Measurements from ENCODE around the gene SEC61A1.

Gene SEC61A1

DNA sequence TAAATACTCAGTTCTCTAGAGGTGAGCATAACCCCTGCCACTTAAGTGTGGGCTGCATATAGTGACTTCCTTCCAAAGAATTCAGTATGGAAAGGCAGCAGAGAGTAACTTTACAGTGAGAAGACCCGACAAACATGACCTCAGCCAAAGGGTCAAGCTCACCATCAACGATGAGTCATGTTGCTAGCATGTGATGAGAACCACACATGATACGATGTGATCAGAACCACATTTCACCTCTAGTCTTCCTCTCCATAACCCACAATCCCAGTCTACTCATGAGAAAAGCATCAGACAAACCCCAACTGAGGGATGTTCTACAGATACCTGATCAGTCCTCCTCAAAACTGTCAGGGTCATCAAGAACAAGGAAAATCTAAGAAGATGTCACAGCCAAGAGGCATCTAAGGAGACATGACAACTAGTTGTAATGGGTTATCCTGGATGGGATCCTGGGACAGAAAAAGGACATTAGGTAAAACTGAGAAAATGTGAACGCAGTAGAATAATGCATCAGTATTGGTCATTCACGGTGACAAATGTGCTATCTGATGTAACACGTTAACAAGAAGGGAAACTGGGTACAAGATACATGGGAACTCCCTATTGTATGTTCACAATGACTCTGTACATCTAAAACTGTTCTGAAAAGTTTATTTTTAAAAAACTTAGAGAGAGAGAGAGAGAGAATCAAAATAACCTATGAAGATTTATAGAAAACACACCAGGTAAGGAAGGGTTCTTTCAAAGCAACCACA is 28.3 kb downstream of the SEC61A1 start:
- peaks cover 26% of the 10 kb centered on the region for H3K27me3 ChIP-seq (ENCODE audit: insufficient read depth, low read length)
- peaks cover 67% of the 10 kb centered on the region for H3K36me3 ChIP-seq (ENCODE audit: insufficient read depth, low read depth, low read length)
- H3K4me1 ChIP-seq (ENCODE audit: insufficient read depth, low read length), result peaks cover 3% of the 10 kb centered on the region; the same call in 1 of the 2 replicates
- no peaks in the 10 kb centered on the region for H3K9me3 ChIP-seq (ENCODE audit: insufficient read depth, low read depth, low read length)
- H3K4me3 ChIP-seq (ENCODE audit: low read length), result no peak overlapping the region
- H3K9ac ChIP-seq (ENCODE audit: low read depth, low read length), result no peak overlapping the region
- no peak overlapping the region for H3K27ac ChIP-seq (ENCODE audit: low read length)

- H3K9me3 ChIP-seq (ENCODE audit: insufficient read depth, low read depth, low read length), result no peaks in the 10 kb centered on the region
- H3K36me3 ChIP-seq (ENCODE audit: insufficient read depth, low read depth, low read length), result peaks cover 75% of the 10 kb centered on the region
- peaks cover 19% of the 10 kb centered on the region for H3K27me3 ChIP-seq (ENCODE audit: insufficient read depth, low read length)
- no peak overlapping the region for H3K27ac ChIP-seq (ENCODE audit: low read length)
- H3K4me3 ChIP-seq (ENCODE audit: low read length), result no peak overlapping the region
- peaks cover 3% of the 10 kb centered on the region; the same call in 1 of the 2 replicates for H3K4me1 ChIP-seq (ENCODE audit: insufficient read depth, low read length)
- H3K9ac ChIP-seq (ENCODE audit: low read depth, low read length), result no peak overlapping the region
Observed at GRCh38 chr3:128081226-128081625, 29.0 kb downstream of the SEC61A1 start.

GRCh38 chr3:128081846-128082245 is 29.6 kb downstream of the SEC61A1 start:
- no peaks in the 10 kb centered on the region for H3K9me3 ChIP-seq (ENCODE audit: insufficient read depth, low read depth, low read length)
- H3K27me3 ChIP-seq (ENCODE audit: insufficient read depth, low read length), result peaks cover 12% of the 10 kb centered on the region
- H3K4me1 ChIP-seq (ENCODE audit: insufficient read depth, low read length), result peaks cover 3% of the 10 kb centered on the region; the same call in 1 of the 2 replicates
- no peak overlapping the region for H3K9ac ChIP-seq (ENCODE audit: low read depth, low read length)
- H3K4me3 ChIP-seq (ENCODE audit: low read length), result no peak overlapping the region
- H3K27ac ChIP-seq (ENCODE audit: low read length), result no peak overlapping the region
- H3K36me3 ChIP-seq (ENCODE audit: insufficient read depth, low read depth, low read length), result peaks cover 81% of the 10 kb centered on the region

- no peaks in the 10 kb centered on the region for H3K9me3 ChIP-seq (ENCODE audit: insufficient read depth, low read depth, low read length)
- H3K36me3 ChIP-seq (ENCODE audit: insufficient read depth, low read depth, low read length), result peaks cover 88% of the 10 kb centered on the region
- no peak overlapping the region for H3K4me3 ChIP-seq (ENCODE audit: low read length)
- no peaks in the 10 kb centered on the region; the same call in 1 of the 2 replicates for H3K4me1 ChIP-seq (ENCODE audit: insufficient read depth, low read length)
- peaks cover 5% of the 10 kb centered on the region for H3K27me3 ChIP-seq (ENCODE audit: insufficient read depth, low read length)
- H3K9ac ChIP-seq (ENCODE audit: low read depth, low read length), result no peak overlapping the region
- no peak overlapping the region for H3K27ac ChIP-seq (ENCODE audit: low read length)
Observed at GRCh38 chr3:128082546-128082945, 30.3 kb downstream of the SEC61A1 start.

DNA sequence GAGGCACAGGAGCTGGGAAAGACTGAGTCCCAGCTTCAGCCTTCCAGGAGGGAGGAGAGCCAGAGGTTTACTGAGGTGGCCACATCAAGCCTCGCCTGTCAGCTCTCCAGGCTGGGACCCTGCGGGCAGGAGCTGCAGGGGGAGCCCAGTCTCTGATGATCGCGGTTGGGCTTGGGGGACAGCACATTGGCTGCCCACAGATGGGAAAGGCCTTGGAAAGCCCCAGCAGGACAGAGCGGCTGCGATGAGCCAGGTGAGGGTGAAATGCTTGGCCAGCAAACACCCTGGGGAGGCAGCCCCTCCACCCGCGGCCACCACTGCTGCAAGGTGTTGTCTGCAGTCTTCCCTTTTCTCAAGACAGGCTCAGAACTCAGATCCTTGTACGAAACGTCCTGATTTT is 31.2 kb downstream of the SEC61A1 start:
- Histone ChIP-seq H3K9me3 (ENCODE audit: insufficient read depth, low read depth, low read length) (no peaks in the 10 kb centered on the region), H3K9ac (ENCODE audit: low read depth, low read length) (no peak overlapping the region), H3K36me3 (ENCODE audit: insufficient read depth, low read depth, low read length) (peaks cover 93% of the 10 kb centered on the region), H3K27me3 (ENCODE audit: insufficient read depth, low read length) (no peaks in the 10 kb centered on the region), H3K4me1 (ENCODE audit: insufficient read depth, low read length) (no peaks in the 10 kb centered on the region), H3K27ac (ENCODE audit: low read length) (no peak overlapping the region), H3K4me3 (ENCODE audit: low read length) (no peak overlapping the region)

DNA sequence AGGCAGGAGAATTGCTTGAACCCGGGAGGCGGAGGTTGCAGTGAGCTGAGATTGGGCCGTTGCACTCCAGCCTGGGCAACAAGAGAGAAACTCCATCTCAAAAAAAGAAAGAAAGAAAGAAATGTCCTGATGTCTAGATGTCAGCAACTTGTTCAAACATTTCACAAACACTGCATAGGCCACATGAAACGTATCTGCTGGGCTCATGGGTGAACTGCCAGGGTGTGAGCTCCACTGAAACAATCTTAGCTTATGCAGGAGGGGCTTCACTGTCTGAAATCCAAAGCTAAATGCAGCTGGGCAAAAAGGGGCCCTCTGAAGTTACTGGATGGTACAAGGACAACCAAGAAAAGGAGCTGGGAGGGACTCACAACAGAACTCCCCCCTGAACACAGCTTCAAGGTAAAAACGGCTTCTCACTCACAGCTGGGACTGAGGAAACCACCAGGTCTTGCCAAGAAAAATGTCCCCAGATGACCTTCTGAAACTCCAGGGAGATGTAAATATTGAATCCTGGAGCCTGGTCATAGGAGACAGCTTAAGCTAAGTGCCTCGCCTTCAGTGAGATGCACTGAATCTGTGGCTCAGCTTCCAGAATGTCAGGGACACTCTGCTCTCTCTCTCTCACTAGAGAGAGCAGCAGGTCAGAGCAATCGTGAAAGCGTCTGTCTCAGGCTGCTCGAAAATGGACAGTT is 31.9 kb downstream of the SEC61A1 start:
- no peak overlapping the region for H3K4me3 ChIP-seq (ENCODE audit: low read length)
- no peaks in the 10 kb centered on the region for H3K27me3 ChIP-seq (ENCODE audit: insufficient read depth, low read length)
- H3K36me3 ChIP-seq (ENCODE audit: insufficient read depth, low read depth, low read length), result peaks cover 89% of the 10 kb centered on the region
- H3K9me3 ChIP-seq (ENCODE audit: insufficient read depth, low read depth, low read length), result no peaks in the 10 kb centered on the region
- no peak overlapping the region for H3K27ac ChIP-seq (ENCODE audit: low read length)
- H3K9ac ChIP-seq (ENCODE audit: low read depth, low read length), result no peak overlapping the region
- no peaks in the 10 kb centered on the region for H3K4me1 ChIP-seq (ENCODE audit: insufficient read depth, low read length)

GRCh38 chr3:128084675-128085021 is 32.4 kb downstream of the SEC61A1 start:
- Histone ChIP-seq H3K36me3 (ENCODE audit: insufficient read depth, low read depth, low read length) (peaks cover 84% of the 10 kb centered on the region), H3K27ac (ENCODE audit: low read length) (no peak overlapping the region), H3K9me3 (ENCODE audit: insufficient read depth, low read depth, low read length) (no peaks in the 10 kb centered on the region), H3K27me3 (ENCODE audit: insufficient read depth, low read length) (no peaks in the 10 kb centered on the region), H3K9ac (ENCODE audit: low read depth, low read length) (no peak overlapping the region), H3K4me1 (ENCODE audit: insufficient read depth, low read length) (no peaks in the 10 kb centered on the region), H3K4me3 (ENCODE audit: low read length) (no peak overlapping the region)

DNA sequence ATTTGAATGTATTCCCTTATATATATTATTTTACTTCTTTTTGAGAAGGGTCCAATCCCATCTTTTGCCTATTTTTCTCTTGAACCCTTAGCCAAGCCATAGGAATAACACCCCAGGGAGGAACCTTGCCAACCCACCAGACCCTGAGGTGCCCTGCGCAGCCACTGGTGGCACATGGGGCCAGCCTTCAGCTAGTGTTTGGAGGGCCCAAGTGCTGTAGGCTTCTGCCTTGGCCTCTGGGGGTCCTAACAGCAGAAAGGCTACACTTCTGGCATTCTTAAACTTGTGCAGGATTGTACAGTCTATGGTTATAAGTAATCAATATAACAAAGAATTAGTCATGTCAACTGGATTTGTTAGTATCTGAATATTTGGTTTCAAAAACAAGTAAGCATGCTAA is 36.9 kb downstream of the SEC61A1 start:
- H3K36me3 ChIP-seq (ENCODE audit: insufficient read depth, low read depth, low read length), result peaks cover 66% of the 10 kb centered on the region
- H3K27ac ChIP-seq (ENCODE audit: low read length), result no peak overlapping the region

DNA sequence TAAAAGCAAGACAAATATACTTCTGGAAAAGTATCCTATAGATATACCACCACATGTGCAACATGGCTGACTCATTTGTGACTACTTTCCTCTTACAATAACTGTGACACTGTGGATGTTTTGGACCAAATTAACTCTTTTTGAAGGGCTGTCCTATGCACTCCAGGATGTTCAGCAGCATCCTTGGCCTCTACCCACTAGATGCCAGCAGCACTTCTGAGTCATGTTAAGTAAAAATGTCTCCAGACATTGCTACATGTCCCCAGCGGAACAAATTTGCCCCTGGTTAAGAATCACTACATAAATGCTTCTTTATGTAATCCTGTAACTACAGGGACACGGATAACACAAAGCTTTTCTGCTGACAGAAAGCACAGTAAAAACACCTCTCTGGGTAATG is 39.3 kb downstream of the SEC61A1 start:
- Histone ChIP-seq H3K27ac (ENCODE audit: low read length) (no peak overlapping the region), H3K4me1 (ENCODE audit: insufficient read depth, low read length) (peaks cover 14% of the 10 kb centered on the region; the same call in 1 of the 2 replicates)

More for the DNA sequence above, 36.9 kb downstream of the SEC61A1 start:
- H3K27me3 ChIP-seq (ENCODE audit: insufficient read depth, low read length), result no peaks in the 10 kb centered on the region
- H3K4me1 ChIP-seq (ENCODE audit: insufficient read depth, low read length), result no peaks in the 10 kb centered on the region
- H3K9me3 ChIP-seq (ENCODE audit: insufficient read depth, low read depth, low read length), result no peaks in the 10 kb centered on the region
- no peak overlapping the region for H3K9ac ChIP-seq (ENCODE audit: low read depth, low read length)
- H3K4me3 ChIP-seq (ENCODE audit: low read length), result no peak overlapping the region

DNA sequence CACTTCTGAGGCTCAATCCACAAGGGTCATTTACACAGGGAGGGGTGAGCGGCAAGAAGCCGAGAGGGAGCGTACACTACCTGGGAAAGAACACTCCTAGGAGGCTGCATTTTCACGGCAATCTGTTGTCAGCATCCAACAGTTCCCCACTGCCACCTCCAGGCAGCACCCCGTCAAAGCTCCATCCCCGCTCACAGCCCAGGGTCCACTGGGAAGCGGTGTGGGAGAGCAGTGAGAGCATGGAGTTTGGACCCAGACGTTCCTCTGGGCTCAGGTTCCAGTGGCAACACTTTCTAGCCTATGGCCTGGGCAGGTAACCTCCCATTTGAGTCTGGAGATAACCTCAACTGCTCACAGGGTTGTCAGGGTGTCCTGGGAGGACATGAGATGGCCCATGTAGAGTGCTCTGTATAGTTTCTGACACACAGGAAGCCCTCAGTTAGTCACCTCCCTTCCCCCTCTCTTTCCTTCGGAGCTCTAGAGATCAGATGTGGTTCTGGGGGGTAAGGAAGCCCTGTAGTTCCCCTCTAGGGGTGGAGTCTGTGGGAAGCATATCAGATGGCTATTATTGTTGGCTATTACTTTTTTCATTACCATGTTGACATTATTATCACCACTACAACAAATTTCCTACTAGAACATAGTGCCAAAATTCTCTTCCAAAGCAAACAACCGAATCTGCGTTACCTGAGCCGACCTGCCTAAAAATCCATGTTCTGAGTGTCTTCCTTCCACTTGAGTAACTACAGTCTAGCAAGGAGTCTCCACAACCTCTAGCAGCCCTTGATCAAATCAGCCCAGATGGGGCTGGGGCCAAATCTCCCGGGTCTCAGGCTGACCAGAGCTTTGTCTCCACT is 42.3 kb downstream of the SEC61A1 start:
- no peaks in the 10 kb centered on the region for H3K9me3 ChIP-seq (ENCODE audit: insufficient read depth, low read depth, low read length)
- H3K4me1 ChIP-seq (ENCODE audit: insufficient read depth, low read length), result peaks cover 25% of the 10 kb centered on the region
- H3K27ac ChIP-seq (ENCODE audit: low read length), result no peak overlapping the region
- no peak overlapping the region for H3K9ac ChIP-seq (ENCODE audit: low read depth, low read length)
- peaks cover 74% of the 10 kb centered on the region for H3K36me3 ChIP-seq (ENCODE audit: insufficient read depth, low read depth, low read length)
- H3K4me3 ChIP-seq (ENCODE audit: low read length), result no peak overlapping the region
- no peaks in the 10 kb centered on the region for H3K27me3 ChIP-seq (ENCODE audit: insufficient read depth, low read length)

More for the DNA sequence above, 39.3 kb downstream of the SEC61A1 start:
- Histone ChIP-seq H3K27me3 (ENCODE audit: insufficient read depth, low read length) (no peaks in the 10 kb centered on the region), H3K4me3 (ENCODE audit: low read length) (no peak overlapping the region), H3K9ac (ENCODE audit: low read depth, low read length) (no peak overlapping the region), H3K9me3 (ENCODE audit: insufficient read depth, low read depth, low read length) (no peaks in the 10 kb centered on the region), H3K36me3 (ENCODE audit: insufficient read depth, low read depth, low read length) (peaks cover 59% of the 10 kb centered on the region)

GRCh38 chr3:128095222-128095703 is 43.0 kb downstream of the SEC61A1 start:
- Histone ChIP-seq H3K4me3 (ENCODE audit: low read length) (no peak overlapping the region), H3K9ac (ENCODE audit: low read depth, low read length) (peak overlapping the region; percentile 5; the same call in 1 of the 2 replicates), H3K27ac (ENCODE audit: low read length) (no peak overlapping the region), H3K27me3 (ENCODE audit: insufficient read depth, low read length) (no peaks in the 10 kb centered on the region), H3K36me3 (ENCODE audit: insufficient read depth, low read depth, low read length) (peaks cover 82% of the 10 kb centered on the region), H3K9me3 (ENCODE audit: insufficient read depth, low read depth, low read length) (no peaks in the 10 kb centered on the region), H3K4me1 (ENCODE audit: insufficient read depth, low read length) (peaks cover 31% of the 10 kb centered on the region)

Measured in iPS-20b (cell line).